DND-41 (cell line): ENCODE measurements around the gene DIAPH1.

Source experiments
- ATAC-seq: fragments of 200-7000 bp; cut with Tn5 transposase; 3 replicates; pipeline ENCODE4 v1.9.1; 2021; ENCODE audit warnings: low read depth; ENCODE audit not compliant: insufficient read depth
- DNase-seq: peaks from one replicate; pipeline ENCODE4 v3.0.0-alpha.2; 2020
- H2AFZ ChIP-seq: 2 replicates; pipeline ENCODE4 v1.6.0; 2012; ENCODE audit warnings: low read depth, low read length
- H3K27ac ChIP-seq: 2 replicates; pipeline ENCODE4 v1.5.1; 2012; ENCODE audit warnings: low read length, inconsistent platforms
- H3K27me3 ChIP-seq: fragments of 200-600 bp; sonication (generic); 2 replicates; pipeline ENCODE4 v1.6.0; 2012; ENCODE audit warnings: low read length, mild to moderate bottlenecking, inconsistent platforms; ENCODE audit not compliant: insufficient read depth, poor library complexity
- H3K36me3 ChIP-seq: 2 replicates; pipeline ENCODE4 v1.5.1; 2012; ENCODE audit warnings: low read length, inconsistent platforms; ENCODE audit not compliant: insufficient read depth
- H3K4me1 ChIP-seq: 2 replicates; pipeline ENCODE4 v1.5.1; 2012; ENCODE audit warnings: mild to moderate bottlenecking, low read length; ENCODE audit not compliant: insufficient read depth
- H3K4me2 ChIP-seq: 2 replicates; pipeline ENCODE4 v1.6.0; 2012; ENCODE audit warnings: mild to moderate bottlenecking, moderate library complexity, low read length, inconsistent platforms; ENCODE audit not compliant: insufficient read depth
- H3K4me3 ChIP-seq, 2 experiments: fragments of 200-600 bp in 1 of 2; shearing (Covaris generic) in 1 of 2; 2 replicates each; pipeline ENCODE4 v1.5.1; 2012 to 2016; ENCODE audit warnings: inconsistent platforms in 2 of 2, low read length in 2 of 2, mild to moderate bottlenecking in 2 of 2, low read depth in 1 of 2, moderate library complexity in 1 of 2
- H3K79me2 ChIP-seq: 2 replicates; pipeline ENCODE4 v1.6.0; 2012; ENCODE audit warnings: low read length, inconsistent platforms; ENCODE audit not compliant: insufficient read depth
- H3K9ac ChIP-seq: 2 replicates; pipeline ENCODE4 v1.6.0; 2012; ENCODE audit warnings: low read depth, mild to moderate bottlenecking, inconsistent platforms, low read length, moderate library complexity
- H3K9me3 ChIP-seq: 2 replicates; pipeline ENCODE4 v1.5.1; 2012; ENCODE audit warnings: low read length, moderate library complexity, mild to moderate bottlenecking, inconsistent platforms; ENCODE audit not compliant: insufficient read depth, severe bottlenecking
- H4K20me1 ChIP-seq: 2 replicates; pipeline ENCODE4 v1.6.0; 2012; ENCODE audit warnings: low read length; ENCODE audit not compliant: insufficient read depth
- EZH2 ChIP-seq: IDR thresholded peaks from 3 replicates; pipeline ENCODE4 v1.6.1; 2012; ENCODE audit warnings: borderline replicate concordance, low read depth, mild to moderate bottlenecking, moderate library complexity, low read length, inconsistent platforms; ENCODE audit not compliant: severe bottlenecking
- TF ChIP-seq, protein P1 (sequence below): IDR thresholded peaks from 2 replicates; pipeline ENCODE4 v1.5.1; 2012; ENCODE audit warnings: borderline replicate concordance, low read length, moderate library complexity, mild to moderate bottlenecking; ENCODE audit not compliant: poor library complexity, severe bottlenecking; ENCODE audit errors: extremely low read depth

The DIAPH1 gene

DNA sequence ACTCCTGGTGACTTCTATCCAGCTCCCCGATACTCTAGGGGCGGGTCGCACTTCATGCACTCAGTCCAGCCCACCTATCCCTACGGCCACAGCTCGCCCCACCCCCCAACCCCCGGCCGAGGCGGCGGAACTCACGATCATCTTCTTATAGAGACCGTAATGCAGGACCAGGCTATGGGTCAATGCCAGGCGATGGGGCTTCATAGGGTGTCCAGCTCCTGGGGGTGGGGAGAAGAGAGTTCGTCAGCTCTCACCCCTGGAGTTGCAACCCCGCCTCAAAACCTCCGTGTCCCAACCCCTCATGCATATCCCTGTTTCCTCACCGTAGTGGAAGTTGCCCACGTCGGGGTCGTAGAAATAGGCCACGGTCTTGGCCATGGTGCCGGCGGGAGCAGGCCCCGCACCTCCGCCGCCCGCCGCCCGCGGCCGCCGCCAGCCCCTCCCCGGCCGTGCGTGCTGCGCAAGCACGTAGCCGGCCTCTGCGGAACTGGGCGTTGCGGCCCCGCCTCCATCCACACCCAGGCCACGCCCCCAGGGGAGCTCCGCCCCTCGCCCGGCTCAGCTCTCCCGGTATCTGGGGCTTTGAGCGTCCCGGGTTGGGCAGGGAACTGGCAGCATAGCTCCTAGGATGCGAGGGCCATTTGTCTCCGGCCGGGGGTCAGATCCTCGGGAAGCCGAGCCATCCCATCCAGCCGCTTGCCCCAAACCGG is 17.8 kb upstream of the DIAPH1 start, which contains the start of the genes HDAC3 and RELL2:
Gene HDAC3, minus strand, starts transcription at position 437 of the 710 bp plus-strand sequence. Its CDS starts 59 bp downstream, at position 378.
Gene RELL2, plus strand, starts transcription at position 585 of the 710 bp plus-strand sequence. CDS start 1,229 bp downstream, outside the sequence.
- H3K4me1 ChIP-seq: peaks cover 43% of the 10 kb centered on the region
- no peaks in the 10 kb centered on the region for H3K9me3 ChIP-seq
- H3K4me3 ChIP-seq: peak within 1 kb of the TSS; percentile 82 to 98
- peak within 1 kb of the TSS; percentile 87 for H3K9ac ChIP-seq
- H3K27ac ChIP-seq: peak within 1 kb of the TSS; percentile 89
- ATAC-seq (peak; percentile 89), DNase-seq (peak; percentile 93)
- peaks cover 25% of the 10 kb centered on the region for H4K20me1 ChIP-seq
- TF ChIP-seq, protein P1, sequence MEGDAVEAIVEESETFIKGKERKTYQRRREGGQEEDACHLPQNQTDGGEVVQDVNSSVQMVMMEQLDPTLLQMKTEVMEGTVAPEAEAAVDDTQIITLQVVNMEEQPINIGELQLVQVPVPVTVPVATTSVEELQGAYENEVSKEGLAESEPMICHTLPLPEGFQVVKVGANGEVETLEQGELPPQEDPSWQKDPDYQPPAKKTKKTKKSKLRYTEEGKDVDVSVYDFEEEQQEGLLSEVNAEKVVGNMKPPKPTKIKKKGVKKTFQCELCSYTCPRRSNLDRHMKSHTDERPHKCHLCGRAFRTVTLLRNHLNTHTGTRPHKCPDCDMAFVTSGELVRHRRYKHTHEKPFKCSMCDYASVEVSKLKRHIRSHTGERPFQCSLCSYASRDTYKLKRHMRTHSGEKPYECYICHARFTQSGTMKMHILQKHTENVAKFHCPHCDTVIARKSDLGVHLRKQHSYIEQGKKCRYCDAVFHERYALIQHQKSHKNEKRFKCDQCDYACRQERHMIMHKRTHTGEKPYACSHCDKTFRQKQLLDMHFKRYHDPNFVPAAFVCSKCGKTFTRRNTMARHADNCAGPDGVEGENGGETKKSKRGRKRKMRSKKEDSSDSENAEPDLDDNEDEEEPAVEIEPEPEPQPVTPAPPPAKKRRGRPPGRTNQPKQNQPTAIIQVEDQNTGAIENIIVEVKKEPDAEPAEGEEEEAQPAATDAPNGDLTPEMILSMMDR: no peak
- no peak for TF ChIP-seq EZH2
- peak within 1 kb of the TSS; percentile 99 for H2AFZ ChIP-seq
- no peaks in the 10 kb centered on the region for H3K27me3 ChIP-seq
- peaks cover 25% of the 10 kb centered on the region for H3K36me3 ChIP-seq
- peak within 1 kb of the TSS; percentile 100 for H3K4me2 ChIP-seq
- peaks cover 46% of the 10 kb centered on the region for H3K79me2 ChIP-seq

DNA sequence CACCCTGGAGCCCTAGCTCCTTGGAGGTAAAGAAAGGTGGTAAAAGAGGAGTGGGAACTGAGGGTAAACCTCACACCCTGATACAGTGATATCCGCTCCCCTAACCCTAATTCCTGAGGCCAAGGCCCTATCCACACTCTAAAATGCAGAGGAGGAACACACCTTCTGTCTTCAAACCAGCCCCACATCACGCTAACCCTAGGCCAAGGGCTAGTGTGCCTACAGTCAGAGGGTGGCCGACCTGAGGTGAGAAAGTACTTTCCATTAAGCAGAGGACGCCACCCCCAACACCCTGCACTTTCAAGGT is 17.3 kb upstream of the DIAPH1 start:
- Histone ChIP-seq H4K20me1 (peaks cover 25% of the 10 kb centered on the region), H2AFZ (peak overlapping the region; percentile 99), H3K79me2 (peaks cover 51% of the 10 kb centered on the region), H3K4me2 (peak overlapping the region; percentile 100), H3K9me3 (no peaks in the 10 kb centered on the region), H3K36me3 (peaks cover 25% of the 10 kb centered on the region), H3K9ac (peak overlapping the region; percentile 87), H3K4me1 (peaks cover 43% of the 10 kb centered on the region), H3K27ac (peak overlapping the region; percentile 89), H3K4me3 (peak overlapping the region; percentile 82 to 98), H3K27me3 (no peaks in the 10 kb centered on the region)
- DNase-seq (no peak), ATAC-seq (no peak)
- TF ChIP-seq EZH2: no peak
- TF ChIP-seq, protein P1: no peak

DNA sequence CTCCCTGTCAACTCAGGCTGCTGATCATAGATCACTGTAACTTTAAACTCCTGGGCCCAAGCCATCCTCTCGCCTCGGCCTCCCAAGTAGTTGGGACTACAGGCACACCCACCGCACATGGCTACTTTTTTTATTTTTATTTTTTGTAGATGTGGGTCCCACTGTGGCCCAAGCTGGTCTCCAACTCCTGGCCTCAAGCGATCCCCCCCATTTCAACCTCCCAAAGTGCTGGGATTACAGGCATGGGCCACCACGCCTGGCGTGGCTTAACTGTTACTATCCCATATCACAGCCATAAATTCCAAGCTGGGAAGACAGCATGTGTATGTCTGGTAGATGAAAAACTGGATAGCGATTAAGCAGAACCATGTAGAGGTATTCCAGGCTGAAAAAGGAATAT is 16.8 kb upstream of the DIAPH1 start:
- H3K9ac ChIP-seq: peak overlapping the region; percentile 87
- peaks cover 51% of the 10 kb centered on the region for H3K79me2 ChIP-seq
- H3K27me3 ChIP-seq: no peaks in the 10 kb centered on the region
- H4K20me1 ChIP-seq: peaks cover 25% of the 10 kb centered on the region
- peaks cover 26% of the 10 kb centered on the region for H3K36me3 ChIP-seq
- no peak for ATAC-seq
- peaks cover 43% of the 10 kb centered on the region for H3K4me1 ChIP-seq
- H3K27ac ChIP-seq: peak overlapping the region; percentile 89
- peak overlapping the region; percentile 82 to 98 for H3K4me3 ChIP-seq
- no peaks in the 10 kb centered on the region for H3K9me3 ChIP-seq
- peak overlapping the region; percentile 100 for H3K4me2 ChIP-seq
- no peak overlapping the region for H2AFZ ChIP-seq
- no peak for TF ChIP-seq EZH2
- TF ChIP-seq, protein P1: no peak
- no peak for DNase-seq
